HG02642 (cell line): ENCODE data around the gene TIGD6.
A peak's percentile ranks its signal among the peaks of the same experiment; 100 is the strongest.

Experiments
- ATAC-seq: cut with Tn5 transposase; IDR thresholded peaks from one replicate; pipeline ENCODE4 v1.9.1; 2021; ENCODE audit warnings: mild to moderate bottlenecking; ENCODE audit not compliant: unreplicated experiment, poor library complexity

The TIGD6 gene

DNA sequence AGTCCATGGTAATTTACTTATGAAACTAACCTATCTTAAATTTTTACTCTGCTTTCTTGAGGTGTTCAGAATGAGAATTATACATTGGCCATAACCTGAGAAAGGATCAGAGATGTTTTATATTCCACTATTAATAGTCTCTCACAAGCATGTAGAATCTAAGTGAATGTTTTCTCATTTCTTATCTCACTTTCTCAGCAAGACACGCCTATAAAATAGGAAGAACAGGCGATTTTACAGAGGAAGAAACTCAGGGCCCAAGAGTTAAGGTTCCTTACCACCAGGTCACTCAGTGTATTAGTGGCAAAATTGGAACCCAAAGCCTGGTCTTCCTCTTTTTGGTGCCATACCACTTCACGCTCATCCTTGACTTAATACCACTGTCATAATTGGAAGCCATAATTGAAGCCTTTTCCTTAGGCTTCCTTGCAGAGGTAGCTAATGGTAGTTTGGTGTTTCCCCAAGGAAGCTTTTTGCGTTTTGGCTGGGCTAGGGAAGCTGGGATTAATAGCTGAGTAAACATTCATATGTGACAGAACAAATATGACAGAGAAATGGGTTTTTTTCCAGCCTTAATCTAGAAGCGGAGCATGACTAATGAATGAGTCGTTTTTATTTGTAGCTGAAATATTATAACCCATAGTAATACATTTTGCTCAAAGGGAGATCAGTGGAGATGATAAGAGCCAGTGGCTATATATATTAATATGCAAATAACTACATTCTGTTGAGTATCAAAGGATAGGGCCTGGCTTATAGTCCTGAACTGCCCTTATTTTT lies 17.0 kb upstream of the TIGD6 start:
- no peak for ATAC-seq

DNA sequence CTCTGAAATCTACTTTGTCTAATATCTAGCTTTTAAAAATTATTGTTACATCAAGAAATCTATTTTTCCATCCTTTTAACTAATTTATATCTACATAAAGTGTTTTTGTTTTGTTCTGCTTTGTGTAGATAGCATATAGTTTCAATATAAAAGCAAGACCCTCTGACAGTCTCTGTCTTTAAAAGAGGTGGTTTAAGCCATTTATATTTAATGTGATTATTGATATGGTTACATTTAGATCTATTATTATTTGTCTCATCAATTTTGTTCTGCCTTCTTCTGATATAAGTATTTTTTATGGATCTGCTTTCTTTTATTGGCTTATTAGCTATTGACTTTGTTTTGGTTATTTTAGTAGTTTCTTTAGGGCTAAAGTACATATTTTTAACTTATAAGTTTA lies 16.1 kb upstream of the TIGD6 start:
- ATAC-seq: no peak

DNA sequence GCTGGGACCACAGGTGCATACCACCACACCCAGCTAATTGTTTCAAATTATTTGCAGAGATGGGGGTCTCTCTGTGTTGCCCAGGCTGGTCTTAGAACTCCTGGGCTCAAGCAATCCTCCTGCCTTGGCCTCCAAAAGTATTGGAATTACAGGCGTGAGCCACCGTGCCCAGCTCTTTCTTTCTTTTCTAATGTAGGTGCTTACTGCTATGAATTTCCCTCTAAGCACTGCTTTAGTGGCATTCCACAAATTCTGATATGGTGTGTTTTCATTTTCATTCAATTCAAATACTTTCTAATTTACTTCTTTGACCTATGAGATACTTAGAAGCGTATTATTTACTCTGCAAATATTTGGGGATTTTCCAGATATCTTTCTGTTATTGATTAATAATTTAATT lies 15.0 kb upstream of the TIGD6 start:
- ATAC-seq: no peak

DNA sequence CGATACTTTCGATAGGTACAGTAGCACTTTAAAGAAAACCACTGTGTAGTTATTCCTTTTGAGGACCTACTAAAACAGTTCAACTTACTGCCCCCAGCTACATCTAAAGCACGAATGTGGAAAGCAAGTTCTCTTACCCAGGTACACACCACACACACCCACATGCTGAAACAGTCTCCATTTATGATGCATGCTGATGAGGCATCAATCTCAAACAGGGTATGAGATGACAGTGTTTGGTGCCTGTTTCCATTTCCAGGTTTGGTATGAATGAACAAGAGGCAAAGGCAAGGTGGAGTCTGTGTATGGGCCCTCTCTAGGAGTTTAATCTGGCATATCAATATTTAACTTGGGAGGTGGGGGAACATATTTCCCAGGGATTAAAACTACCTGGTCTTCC lies 14.0 kb upstream of the TIGD6 start:
- ATAC-seq: no peak

DNA sequence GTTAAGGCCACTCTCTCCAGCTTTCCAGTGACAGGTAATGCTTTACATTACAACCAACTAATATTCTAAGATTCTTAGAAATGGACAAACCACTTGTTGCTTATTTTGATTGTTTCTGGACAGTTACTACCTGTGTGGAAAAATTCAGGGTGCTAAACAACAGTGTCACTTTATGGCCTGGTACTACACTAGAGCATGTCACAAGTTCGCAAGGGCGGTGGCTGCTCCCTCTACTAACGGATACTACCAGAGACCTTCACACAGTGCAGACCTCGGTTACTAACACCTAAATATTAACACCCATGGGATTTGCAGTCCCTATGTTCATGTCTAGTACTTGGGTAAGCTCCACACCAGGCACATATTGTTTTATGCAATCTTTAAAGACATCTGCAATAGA lies 13.5 kb upstream of the TIGD6 start:
- no peak for ATAC-seq

DNA sequence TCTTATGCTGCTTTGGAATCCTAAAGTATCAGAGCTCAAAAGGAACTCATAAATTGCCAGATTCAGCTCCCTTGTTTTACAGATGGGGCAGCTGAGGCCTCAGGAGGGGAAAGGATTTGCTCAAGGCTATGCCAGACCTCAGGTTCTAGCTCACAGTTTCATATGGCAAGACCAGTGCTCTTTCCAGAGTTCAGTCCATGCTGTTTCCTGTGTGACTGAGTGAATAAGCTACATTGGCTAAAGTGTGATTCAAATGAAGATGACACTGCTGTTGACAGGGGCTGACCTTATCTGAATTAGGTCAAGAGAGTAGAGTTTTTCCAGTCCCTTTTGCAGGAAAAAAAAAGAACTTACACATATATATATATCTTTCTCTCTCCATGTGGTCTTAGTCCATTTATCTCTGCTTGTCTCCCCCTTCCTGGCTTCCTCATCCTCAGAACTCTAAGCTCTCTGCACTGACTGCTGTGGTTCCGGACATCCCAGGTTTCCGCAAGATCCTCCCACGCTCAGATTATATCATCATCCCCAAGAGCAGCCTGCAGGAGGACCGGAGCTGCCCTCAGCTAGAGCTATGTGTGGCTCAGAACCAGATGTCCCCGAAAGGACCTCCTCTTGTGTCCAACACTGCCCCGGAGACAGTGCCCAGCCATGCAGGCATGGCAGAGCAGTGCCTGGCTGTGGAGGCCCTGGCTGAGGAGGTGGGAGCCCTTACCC lies 9.4 kb upstream of the TIGD6 start:
- no peak for ATAC-seq

DNA sequence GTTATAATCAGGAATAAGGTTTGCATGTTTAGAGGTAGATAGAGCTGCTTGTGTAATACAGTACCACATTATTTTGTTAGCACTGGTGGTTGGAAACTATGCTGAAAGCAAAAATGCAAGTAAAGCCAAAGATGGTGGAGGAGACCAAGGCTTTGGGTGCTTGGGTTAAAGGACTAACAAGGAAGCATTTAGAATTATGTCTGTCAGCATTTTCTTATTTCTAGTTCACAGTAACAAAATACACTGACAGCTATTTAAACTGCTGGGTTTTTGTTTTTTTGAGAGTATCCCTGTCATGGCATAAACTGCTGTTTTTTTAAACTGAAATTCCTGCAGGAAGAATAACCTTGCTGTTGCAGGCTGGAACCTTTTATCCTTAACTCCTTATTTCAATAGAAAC lies 6.6 kb upstream of the TIGD6 start:
- no peak for ATAC-seq

DNA sequence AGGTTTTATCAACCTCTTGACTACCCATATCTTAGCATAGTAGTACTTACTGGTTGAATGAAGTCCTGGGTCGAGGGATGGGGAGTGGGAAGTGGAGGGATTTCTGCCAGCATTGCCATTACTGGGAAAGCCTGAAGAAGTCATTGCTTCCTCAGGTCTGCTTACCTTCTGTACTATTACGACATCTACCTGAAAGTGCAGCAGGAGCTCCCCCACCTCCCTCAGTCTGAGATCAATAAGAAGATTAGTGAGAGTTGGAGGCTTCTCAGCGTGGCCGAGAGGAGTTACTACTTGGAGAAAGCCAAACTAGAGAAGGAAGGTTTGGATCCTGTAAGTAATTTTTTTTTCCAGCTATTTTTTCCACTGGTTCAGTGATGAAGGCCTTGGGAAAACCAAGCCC lies 5.9 kb upstream of the TIGD6 start:
- ATAC-seq: no peak

DNA sequence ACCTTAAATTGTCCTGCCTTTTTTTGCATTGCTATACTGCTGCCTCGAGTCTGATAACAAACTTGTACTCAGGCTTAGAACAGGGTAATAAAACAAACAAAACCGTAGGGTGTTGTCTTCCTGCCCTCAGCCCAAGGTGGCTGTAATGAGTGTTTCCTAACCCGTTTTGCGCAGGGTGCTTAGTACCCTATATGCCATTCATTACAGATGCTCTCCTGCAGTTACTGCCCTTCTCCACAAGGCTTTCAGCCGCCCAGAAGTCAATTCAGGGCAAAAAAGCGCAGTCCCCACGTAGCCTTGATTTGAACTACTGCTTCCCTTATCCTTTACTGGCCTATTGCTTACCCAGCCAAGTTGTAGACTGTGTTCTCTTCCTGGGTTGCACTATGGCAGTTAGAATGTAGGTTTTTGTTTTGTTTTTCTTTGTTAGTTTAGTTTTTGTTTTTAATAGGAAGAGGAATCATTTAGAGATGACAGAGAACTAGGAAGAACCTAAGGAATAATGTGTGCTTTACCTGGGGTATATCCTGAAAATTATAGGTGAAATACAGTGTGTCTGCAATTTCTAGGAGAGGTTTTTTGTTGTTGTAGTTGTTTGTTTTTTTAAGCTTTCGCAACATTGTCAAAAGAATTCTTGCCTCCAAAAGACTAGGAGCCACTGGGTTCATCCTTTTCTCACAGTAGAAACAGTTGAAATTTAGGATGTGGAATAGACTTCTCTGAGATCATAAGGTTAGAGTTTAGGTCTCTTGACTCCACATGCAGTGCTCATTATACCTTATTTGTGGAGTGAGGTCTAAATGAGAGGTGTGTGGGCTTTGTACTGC lies 1.4 kb upstream of the TIGD6 start:
- ATAC-seq: peak; percentile 43

DNA sequence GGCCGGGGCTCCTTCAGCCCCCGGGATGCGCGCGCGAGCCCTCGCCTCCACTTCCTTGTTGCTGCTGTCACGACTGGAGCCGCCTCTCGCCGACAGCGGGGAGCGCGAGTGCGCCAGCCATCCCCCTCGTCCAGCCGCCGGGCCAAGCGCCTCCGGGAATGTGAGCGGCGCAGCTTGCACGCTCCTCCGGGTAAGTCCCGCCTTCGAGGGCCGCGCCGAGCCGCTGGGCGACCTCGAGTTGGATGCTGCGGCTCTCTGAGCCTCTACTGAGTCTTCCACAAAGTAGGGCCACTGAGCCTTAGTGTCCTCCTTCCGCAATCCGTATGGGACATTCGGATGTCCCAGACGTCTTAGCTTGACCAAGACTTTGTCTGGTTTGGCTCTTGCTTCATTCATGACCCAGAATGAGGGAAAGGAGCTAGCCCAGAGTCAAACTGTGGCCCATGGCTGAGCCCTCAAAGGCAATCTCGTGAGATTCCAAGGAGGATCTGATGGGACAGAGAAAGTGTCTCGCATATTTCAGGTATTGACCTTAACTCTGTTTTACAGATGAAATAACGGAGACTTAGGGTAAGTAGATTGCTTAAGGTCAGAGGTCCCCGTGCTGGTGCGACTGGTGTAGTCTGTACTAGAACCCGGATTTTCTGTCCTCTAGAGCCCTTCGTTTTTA lies 671 bp upstream of the TIGD6 start:
- peak; percentile 22 for ATAC-seq

DNA sequence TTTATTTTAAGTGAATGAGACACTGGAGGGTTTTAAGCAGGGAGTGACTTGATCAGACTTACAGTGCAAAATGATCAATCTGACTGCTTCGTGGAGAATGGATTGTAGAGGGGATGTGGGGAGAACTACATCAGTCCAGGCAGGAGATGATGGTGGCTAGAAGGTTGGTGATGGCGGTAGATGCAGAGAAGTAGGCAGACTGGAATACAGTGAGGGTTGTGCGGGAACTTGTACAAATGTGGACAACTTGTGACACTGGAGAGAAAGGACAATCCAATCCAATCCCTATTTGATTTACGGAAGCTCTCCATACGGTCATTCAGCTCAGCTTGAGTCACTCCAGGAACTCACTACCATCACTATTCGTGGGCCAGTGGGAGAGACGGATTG lies 593 bp downstream of the TIGD6 start:
- no peak for ATAC-seq

DNA sequence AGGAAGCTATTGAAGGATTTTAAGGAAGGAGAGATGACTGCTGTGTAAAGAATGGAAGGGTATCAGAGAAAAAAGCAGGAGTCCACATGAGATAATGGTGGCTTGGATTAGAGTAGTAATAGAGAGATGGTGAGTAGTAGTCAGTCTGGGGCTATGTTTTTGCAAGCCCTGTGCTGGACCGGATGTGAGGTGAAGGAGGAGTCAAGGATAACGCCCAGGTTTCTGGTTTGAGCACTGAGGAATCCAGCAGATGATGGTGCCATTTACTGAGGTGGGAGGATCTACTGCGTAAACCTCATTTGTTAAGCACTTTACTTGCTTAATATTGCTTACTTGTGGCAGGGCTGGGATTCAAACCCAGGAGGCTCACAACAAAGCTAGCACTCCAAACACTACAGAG lies 1.1 kb downstream of the TIGD6 start:
- no peak for ATAC-seq

DNA sequence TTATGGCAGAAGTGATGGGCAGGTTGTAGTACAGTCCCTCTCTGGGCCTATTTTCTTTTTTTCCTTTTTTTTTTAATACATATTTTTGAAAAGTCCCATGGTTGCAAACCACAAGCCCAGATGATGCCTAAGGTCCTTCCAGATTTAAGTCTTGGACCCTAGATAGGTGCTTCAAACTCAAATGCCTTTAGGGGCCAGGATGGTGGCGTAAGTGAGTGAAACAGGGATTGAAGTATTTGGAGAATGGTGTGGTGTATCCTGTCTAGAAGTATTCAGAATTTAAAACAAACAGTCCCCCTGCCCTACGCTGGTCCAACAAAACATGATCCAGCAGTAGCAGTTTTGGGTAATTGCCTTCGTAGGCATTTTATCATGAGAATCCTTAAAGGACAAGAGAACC lies 2.2 kb downstream of the TIGD6 start:
- no peak for ATAC-seq

DNA sequence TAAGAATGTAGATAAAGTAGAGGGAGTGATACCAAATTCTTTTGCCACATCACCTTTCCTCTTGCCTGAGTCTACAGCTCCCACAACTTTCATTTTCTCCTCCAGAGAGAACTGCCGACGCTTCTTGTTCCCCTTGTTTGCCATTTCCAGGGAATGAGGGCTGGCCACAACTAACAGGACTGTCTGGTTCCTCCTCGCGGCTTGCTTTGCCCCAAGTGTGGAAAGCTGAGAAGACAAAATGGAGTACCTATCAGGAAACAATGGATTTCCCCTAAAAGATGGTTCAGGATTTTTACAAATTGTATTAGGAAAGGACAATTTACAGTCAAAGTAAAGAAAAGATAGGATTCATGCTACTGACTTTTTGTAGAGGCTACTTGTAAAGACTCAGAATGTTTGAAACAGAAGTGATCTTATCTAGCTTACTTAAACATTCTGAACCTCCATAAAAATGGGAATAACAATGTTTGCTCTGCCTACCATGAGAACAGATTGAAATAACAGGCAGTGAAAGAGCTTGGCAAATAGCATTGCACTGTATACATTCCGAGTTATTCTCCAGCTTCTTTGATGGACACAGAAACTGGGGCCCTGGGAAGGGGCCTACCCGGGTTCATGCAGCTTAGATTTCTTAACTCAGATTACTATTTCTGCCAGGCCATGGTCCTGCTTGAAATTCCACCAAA lies 4.1 kb downstream of the TIGD6 start:
- no peak for ATAC-seq

DNA sequence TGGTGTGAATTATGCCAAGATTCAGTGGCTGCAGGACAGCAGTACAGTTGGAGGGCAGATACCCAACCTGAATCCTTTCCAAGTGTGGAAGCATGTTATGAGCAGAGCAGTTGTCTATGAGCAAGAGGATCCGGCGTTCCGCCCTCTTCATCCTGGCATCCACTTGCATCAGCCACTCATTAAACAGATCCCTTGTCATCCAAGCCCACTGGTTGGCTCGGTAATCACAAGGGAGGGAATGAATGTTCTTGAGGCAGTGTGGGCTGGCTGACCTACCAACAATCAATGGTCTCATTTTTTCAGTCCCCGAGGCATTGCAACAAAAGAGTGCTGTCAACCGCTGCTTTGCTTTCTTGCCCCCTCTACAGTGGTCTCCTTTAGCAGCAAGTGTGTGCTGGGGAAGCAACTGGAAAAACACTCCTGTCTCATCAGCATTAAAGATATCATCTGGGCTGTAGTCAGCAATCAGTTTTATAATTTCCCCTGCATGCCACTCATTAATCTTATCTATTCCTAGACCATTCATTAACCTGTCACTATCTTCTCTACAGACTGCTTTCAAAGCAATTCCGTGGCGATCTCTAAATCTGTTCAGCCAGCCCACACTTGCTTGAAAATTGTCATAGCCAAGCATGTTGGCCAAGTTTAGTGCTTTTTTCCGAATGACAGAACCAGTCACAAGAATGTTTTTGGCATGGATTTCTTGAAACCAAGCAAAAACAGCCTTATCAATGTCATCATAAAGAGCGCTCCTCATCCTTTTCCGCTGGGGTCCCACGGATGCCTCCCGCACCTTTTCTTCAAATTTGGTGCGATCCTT lies 4.9 kb downstream of the TIGD6 start:
- ATAC-seq: no peak

DNA sequence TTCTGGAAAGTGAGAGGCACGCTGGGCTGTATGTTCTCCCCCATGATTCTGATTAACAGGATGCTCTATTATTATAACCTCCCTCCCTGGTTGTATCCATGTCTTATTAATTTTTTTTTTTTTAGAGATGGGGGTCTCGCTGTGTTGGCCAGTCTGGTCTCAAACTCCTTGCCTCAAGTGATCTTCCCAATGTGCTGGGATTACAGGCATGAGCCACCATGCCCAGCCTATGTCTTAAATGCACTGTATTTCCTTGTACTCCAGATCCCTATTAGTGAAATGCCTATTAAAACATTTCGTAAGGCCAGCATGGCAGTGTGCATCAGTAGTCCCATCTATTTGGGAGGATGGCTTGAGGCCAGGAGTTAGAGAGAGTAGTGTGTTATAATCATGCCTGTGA lies 7.0 kb downstream of the TIGD6 start:
- ATAC-seq: no peak

DNA sequence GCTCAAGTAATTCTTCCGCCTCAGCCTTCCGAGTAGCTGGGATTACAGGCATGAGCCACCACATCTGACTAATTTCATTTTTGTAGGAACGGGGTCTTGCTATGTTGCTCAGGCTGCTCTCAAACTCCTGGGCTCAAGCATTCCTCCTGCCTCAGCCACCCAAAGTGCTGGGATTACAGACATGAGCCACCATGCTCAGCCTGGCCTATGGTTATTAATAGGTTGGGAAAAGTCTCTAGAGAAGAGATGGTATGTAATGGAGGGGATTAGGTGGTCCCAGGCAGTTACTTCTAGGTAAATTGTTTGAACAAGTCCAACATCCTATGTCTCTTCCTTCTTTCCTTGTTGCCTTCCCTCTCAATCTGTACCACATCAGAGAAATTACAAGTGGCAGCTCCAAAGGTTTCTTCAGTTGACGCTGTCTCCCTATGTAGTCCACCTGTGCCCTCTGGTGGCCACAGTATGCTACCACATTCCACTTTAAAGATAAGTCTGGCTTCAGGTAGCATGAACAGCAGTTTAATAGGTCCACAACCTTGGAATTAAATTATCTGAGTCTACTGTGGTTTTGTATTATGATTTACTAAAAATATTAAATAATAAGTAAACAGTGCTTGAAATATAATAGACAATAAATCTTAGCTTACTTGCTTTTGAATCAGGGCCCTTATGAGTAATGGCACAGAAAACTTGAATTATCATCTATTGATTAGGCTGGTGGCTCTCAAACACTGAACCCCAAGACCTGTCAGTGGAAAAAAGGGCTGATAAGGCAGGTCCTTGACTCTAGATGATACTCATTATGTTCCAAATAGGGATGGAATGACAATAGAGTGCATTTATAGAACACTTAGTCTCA lies 9.7 kb downstream of the TIGD6 start:
- ATAC-seq: peak; percentile 84

DNA sequence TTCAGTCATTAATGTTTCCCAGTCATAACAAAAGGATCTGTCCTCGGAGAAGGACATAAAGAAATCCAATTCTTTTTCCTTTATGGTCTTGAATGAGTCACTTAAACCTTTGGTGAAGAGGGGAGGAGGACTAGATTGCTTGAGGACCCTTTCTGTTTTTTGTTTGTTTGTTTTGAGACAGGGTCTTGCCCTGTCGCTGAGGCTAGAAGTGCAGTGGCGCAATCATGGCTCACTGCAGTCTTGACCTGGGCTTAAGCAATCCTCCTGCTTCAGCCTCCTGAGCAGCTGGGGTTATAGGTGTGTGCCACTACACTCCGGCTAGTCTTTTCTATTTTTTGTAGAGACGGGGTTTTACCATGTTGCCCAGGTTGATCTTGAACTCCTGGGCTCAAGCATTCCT lies 12.3 kb downstream of the TIGD6 start:
- no peak for ATAC-seq
